GM19351 (cell line): ENCODE measurements around the gene NFIC.

ENCODE experiments used
- ATAC-seq: cut with Tn5 transposase; IDR thresholded peaks from one replicate; pipeline ENCODE4 v1.9.1; 2021; ENCODE audit warnings: mild to moderate bottlenecking, moderate library complexity; ENCODE audit not compliant: unreplicated experiment

NFIC gene

GRCh38 chr19:3464587-3465235, 98.3 kb downstream of the NFIC start:
- ATAC-seq = no peak

DNA sequence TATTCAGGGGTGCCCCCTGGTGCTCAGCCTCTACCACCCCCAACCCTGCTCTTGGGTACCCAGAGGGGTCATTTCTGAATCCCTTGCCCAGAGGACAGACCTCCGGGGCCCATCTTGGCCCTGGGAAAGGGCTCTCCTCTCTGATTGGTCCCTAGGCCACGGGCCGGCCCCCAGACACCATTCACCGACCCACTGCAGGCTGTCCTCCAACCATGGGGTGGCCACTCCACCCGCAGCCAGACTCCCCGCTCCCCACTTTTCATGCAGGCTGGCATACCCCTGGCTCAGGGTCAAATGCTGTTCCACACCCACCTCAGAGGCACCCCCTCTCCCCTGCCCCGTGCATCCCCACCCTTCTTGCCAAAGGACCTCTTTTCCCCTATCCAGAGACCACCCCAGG, 99.2 kb downstream of the NFIC start:
- ATAC-seq = no peak

GRCh38 chr19:3466635-3467034, 100.3 kb downstream of the NFIC start:
- no peak for ATAC-seq

GRCh38 chr19:3467437-3468198, 101.2 kb downstream of the NFIC start:
- ATAC-seq = no peak

DNA sequence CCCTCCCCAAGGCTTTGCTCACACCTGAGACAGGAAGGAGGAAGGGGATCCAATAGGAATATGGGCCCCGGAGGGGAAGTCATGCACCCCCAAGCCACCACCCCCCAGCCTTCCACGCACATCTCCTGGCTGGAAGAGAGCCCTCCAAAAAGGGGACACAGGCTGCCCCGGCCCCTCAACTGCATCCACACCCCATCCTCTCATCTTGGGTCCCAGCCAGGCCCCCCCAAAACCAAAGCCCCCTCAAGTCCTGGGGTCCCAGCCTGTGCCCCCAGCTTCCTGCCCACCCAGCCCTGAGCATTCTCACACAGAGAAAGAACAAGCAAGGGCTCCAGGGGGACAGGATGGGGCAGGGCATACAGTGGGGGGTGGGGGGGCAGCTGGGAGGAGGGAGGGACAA, 101.8 kb downstream of the NFIC start:
- no peak for ATAC-seq

- no peak for ATAC-seq
These were observed 103.5 kb downstream of the NFIC start for GRCh38 chr19:3469638-3470499.

DNA sequence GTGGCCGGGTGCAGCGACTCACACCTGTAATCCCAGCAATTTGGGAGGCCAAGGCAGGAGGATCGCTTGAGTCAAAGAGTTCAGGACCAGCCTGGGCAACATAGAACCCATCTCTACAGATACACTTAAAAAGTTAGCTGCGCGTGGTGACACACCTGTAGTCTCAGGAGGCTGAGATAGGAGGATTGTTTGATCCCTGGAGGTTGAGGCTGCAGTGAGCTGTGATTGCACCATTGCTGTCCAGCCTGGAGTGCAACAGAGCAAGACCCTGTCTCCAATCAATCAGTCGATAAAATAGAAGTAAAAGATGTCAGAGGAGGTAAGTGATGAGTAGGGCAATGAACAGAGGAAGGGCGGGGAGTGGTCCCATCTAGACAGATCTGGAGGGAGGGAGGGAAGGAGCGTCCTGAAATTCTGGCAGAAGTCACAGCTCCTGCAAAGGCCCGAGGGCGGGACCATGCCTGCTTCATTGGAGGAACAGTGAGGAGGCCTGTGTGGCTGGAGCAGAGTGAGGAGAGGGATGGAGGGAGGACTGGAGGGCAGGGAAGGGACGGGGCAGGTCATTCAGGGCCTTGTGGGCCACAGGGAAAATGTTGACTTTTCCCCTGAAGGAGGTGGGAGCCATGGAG, 104.2 kb downstream of the NFIC start:
- ATAC-seq = no peak

- no peak for ATAC-seq
These were observed 105.7 kb downstream of the NFIC start for GRCh38 chr19:3471954-3472655.

DNA sequence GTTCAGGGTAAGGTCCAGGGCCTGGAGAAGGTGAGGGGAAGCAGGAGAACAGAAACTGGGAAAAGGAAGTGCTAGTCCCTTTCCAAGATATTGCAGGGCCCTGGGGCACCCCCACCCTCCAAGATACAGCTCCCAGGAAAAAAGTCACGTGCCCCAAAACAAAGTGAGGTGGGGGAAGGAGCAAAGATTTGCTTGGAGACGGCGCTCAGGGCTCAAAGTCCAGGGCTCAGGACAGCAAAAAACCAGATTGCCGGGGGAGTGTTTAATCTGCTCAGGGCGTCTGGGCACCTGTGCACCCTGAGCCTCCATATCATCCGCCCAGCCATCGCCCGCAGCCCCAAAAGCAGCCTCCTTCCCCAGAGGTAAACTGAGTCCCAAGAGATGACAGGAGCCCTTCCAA, 107.6 kb downstream of the NFIC start:
- ATAC-seq = no peak

DNA sequence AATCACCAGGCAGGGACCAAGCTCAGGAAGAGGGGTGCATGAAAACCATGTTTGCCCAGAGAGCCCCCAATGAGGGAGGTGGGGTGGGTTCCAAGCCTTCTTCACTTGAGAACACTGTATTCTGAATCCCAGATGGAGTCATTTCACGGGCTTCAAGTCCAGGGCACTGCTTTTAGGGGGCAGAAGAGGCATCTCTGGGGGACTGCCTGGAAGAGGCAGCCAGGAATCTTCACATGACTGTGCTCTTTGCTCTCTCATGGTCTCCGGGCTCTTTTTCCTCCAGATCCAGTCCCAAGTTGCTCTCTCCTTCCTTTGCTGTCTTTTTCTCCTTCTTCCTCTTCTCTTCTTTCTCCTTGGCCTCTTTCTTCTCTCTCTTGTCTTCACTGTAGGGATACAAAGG, 108.2 kb downstream of the NFIC start:
- ATAC-seq = no peak

DNA sequence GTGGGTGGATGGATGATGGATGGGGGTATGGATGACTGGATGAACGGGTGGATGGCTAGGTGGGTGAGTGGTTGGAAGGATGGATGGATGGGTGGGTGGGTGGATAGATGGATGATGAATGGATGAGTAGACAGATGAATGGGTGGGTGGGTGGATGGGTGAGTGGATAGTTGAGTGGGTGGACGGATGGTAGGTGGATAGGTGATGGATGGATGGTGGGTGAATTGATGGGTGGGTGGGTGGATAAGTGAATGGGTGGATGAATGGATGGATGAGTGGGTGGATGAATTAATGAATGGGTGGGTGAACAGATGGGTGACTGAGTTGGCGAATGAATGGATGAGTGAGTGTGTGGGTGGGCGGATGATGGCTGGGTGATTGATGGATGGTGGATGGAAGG, 109.1 kb downstream of the NFIC start:
- no peak for ATAC-seq

DNA sequence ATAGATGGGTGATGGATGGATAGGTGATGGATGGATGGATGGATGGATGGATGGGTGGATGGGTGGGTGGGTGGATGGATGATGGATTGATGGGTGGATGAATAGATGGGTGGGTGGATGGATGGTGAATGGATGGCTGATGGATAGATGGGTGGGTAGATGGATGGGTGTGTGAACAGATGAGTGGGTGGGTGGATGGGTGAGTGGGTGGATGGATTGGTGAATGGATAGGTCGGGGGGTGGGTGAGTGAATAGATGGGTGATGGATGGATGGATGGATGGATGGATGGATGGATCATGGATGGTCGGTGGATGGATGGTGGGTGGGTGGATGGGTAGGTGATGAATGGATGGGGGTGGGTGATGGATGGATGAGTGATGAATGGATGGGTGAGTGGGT, 110.4 kb downstream of the NFIC start:
- ATAC-seq = no peak

DNA sequence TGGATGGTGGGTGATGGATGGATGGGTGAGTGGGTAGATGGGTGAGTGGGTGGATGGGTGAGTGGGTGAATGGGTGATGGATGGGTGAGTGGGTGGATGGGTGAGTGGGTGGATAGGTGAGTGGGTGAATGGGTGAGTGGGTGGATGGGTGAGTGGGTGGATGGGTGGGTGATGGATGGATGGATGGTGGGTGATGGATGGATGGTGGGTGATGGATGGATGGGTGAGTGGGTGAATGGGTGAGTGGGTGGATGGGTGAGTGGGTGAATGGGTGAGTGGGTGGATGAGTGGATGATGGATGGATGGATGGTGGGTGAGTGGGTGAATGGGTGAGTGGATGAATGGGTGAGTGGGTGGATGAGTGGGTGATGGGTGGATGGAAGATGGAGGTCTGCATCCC, 111.1 kb downstream of the NFIC start:
- no peak for ATAC-seq

- ATAC-seq = no peak
These were observed 111.6 kb downstream of the NFIC start for GRCh38 chr19:3477951-3478350.

DNA sequence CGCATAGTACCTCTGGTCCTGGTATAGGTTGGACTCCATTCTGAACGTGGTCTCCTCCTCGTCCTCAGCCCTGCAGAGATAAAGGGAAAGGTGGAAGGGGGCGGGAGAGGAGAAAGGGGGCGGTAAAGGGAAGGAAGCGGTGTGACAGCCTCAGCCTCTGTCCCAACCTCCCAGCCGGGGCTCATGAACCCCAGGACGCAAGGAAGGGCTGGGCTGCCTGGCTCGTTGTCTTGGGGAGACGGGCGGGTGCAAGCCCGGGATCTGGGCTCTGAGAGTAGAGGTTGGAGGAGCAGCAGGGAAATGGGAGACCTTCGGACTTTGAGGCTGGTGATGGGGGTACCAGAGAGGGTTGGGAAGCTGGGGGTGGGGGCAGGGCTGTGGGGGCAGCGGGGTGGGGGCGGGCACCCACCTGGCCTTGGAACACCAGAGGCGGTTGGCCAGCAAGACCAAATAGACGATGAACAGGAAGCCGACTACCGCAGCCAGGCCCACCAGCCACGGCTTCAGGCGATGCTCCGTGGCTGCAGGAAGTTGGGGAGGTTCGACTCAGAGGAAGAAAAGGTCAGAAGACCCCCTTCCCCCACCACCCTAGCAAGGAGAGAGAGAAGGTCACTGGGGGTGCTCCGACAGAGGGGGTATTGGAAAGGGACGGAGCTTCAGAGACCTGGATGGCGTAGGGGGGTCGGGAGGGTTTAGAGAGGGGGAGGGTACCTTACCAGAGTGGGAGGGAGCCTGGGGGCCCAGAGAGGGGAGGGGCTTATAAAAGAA, 112.2 kb downstream of the NFIC start:
- no peak for ATAC-seq

GRCh38 chr19:3479177-3479833, 112.9 kb downstream of the NFIC start:
- no peak for ATAC-seq

DNA sequence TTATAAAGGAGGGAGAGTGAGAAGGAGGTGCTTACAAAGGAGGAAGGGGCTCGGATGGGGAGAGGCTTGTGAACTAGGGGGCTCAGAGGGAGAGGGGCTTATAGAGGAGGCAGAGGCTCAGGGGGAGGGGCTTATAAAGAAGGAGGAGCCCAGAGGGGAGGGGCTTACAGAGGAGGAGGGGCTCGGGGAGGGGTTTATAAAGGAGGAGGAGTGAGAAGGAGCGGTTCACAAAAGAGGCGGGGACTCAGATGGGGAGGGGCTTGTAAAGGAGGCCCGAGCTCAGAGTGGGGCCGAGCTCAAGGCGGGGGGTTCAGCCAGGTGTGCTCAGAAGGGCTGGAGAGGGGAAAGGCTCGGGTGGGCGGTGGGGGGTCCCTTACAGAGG, 113.4 kb downstream of the NFIC start:
- ATAC-seq = no peak

DNA sequence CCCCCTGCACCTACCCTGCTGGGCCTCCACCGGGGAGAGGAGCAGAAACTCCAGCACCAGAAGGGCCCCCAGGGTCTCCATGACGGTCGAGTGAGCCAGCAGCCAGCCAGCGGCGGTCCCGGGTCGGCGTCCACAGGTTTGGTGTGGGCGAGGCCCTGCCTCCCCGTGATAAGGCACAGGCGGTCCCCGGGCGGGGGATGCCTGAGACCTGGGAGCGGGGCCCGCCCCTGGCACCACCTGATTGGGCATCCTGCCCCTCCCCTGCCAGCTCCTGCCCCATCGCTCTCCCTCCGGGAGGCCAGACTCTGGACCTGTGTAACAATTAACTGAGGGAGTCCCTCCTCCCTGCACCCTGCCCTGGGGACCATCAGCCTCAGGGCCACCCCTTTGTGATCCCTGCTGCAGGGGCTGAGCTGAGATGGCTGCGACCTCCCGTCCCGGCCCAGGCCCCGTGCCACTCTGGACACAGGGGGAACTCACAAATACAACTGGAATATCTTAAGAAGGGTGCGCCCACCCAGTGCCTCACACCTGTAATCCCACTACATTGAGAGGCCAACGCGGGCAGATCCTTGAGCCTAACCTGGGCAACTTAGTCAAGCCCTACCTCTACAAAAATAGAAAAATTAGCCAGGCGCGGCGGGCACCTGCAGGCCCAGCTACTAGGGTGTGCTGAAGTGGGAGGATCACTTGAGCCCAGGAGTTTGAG, 114.2 kb downstream of the NFIC start, which contains the start of gene SMIM24:
TSS of gene SMIM24 (minus strand) at position 143 of the 709 bp plus-strand sequence. CDS start at position 81, 62 bp downstream.
- ATAC-seq = no peak
